GM23338 (cell line): ENCODE results near the gene ZBTB49. TPM values are rescaled to one million over a fixed set of nuclear protein-coding genes. Genes with fewer than 3 reads are reported as not detected.

ENCODE experiments used
- ATAC-seq: fragments of 200-7000 bp; cut with Tn5 transposase; 3 replicates; pipeline ENCODE4 v1.9.1; 2020
- DNase-seq: peaks from one replicate; pipeline ENCODE4 v3.0.0-alpha.2; 2015; ENCODE audit warnings: low spot score
- H2AFZ ChIP-seq: fragments of 200-600 bp; sonication (generic); 2 replicates; pipeline ENCODE4 v1.8.0; 2016; ENCODE audit warnings: antibody characterized with exemption, mild to moderate bottlenecking, moderate library complexity
- H3F3A ChIP-seq: fragments of 200-600 bp; sonication (generic); replicated peaks from 2 replicates; pipeline ENCODE4 v1.8.0; 2017; ENCODE audit warnings: antibody characterized with exemption, mixed run types, low read depth
- H3K27ac ChIP-seq: fragments of 200-600 bp; sonication (generic); 2 replicates; pipeline ENCODE4 v1.6.1; 2016; ENCODE audit warnings: low read depth
- H3K27me3 ChIP-seq: fragments of 200-600 bp; sonication (generic); 2 replicates; pipeline ENCODE4 v1.8.0; 2016; ENCODE audit warnings: mild to moderate bottlenecking, mixed run types, moderate library complexity; ENCODE audit not compliant: insufficient read depth
- H3K36me3 ChIP-seq: fragments of 200-600 bp; sonication (generic); 2 replicates; pipeline ENCODE4 v1.8.0; 2016; ENCODE audit warnings: mild to moderate bottlenecking; ENCODE audit not compliant: insufficient read depth
- H3K4me1 ChIP-seq: fragments of 200-600 bp; sonication (generic); 2 replicates; pipeline ENCODE4 v1.8.0; 2016; ENCODE audit warnings: mild to moderate bottlenecking, moderate library complexity; ENCODE audit not compliant: insufficient read depth
- H3K4me2 ChIP-seq: fragments of 200-600 bp; sonication (generic); 2 replicates; pipeline ENCODE4 v1.7.1; 2017; ENCODE audit warnings: mixed run types
- H3K4me3 ChIP-seq: fragments of 200-600 bp; sonication (generic); 2 replicates; pipeline ENCODE4 v1.6.1; 2016; ENCODE audit warnings: mixed run types
- H3K79me2 ChIP-seq: fragments of 200-600 bp; sonication (generic); replicated peaks from 2 replicates; pipeline ENCODE4 v1.8.0; 2017; ENCODE audit warnings: mild to moderate bottlenecking; ENCODE audit not compliant: insufficient read depth
- H3K9me2 ChIP-seq: fragments of 200-600 bp; sonication (generic); 2 replicates; pipeline ENCODE4 v1.8.0; 2017; ENCODE audit not compliant: insufficient read depth
- H4K20me1 ChIP-seq: fragments of 200-600 bp; sonication (generic); replicated peaks from 2 replicates; pipeline ENCODE4 v1.8.0; 2017; ENCODE audit warnings: mild to moderate bottlenecking; ENCODE audit not compliant: insufficient read depth
- H3K27ac Mint-ChIP-seq: 2 replicates; pipeline ENCODE4 v1.8.0; 2020; ENCODE audit warnings: inconsistent platforms, mild to moderate bottlenecking, moderate library complexity, mixed read lengths
- H3K27me3 Mint-ChIP-seq: 3 replicates; pipeline ENCODE4 v1.8.0; 2022; ENCODE audit warnings: low read depth, mild to moderate bottlenecking, moderate library complexity, mixed read lengths, inconsistent platforms; ENCODE audit not compliant: insufficient read depth, poor library complexity
- H3K36me3 Mint-ChIP-seq: 3 replicates; pipeline ENCODE4 v1.8.0; 2021; ENCODE audit warnings: low read depth, mild to moderate bottlenecking, inconsistent platforms, moderate library complexity, mixed read lengths
- H3K4me1 Mint-ChIP-seq: 3 replicates; pipeline ENCODE4 v1.8.0; 2020; ENCODE audit warnings: mild to moderate bottlenecking, inconsistent platforms, mixed read lengths
- H3K4me3 Mint-ChIP-seq: 3 replicates; pipeline ENCODE4 v1.8.0; 2021; ENCODE audit warnings: moderate library complexity, mild to moderate bottlenecking, inconsistent platforms, mixed read lengths
- H3K9me3 Mint-ChIP-seq: 3 replicates; pipeline ENCODE4 v1.8.0; 2020; ENCODE audit warnings: moderate library complexity, mild to moderate bottlenecking, inconsistent platforms, mixed read lengths
- CREB1 ChIP-seq: fragments of 250-450 bp; sonication (Bioruptor Pico); IDR thresholded peaks from 2 replicates; pipeline ENCODE4 v1.5.0; 2020; ENCODE audit warnings: low read depth, mild to moderate bottlenecking, moderate library complexity
- CTCF ChIP-seq, 2 experiments: fragments of 200-600 bp in 1 of 2; sonication (generic) in 1 of 2; conservative IDR thresholded peaks; 2 replicates each; pipeline versions ENCODE4 v1.5.1 to v1.6.1; 2016 to 2017; ENCODE audit warnings: antibody characterized with exemption in 2 of 2, low read depth in 2 of 2, mild to moderate bottlenecking in 2 of 2, moderate library complexity in 1 of 2
- ETS1 ChIP-seq: IDR thresholded peaks from 2 replicates; pipeline ENCODE4 v1.6.1; 2016; ENCODE audit warnings: antibody characterized with exemption
- EZH2 ChIP-seq: fragments of 200-600 bp; sonication (generic); IDR thresholded peaks from one replicate; pipeline ENCODE4 v1.8.0; 2017; ENCODE audit warnings: antibody characterized with exemption, mild to moderate bottlenecking, low read depth; ENCODE audit not compliant: unreplicated experiment
- EZH2phosphoT487 ChIP-seq: fragments of 200-600 bp; sonication (generic); IDR thresholded peaks from one replicate; pipeline ENCODE4 v1.8.1; 2018; ENCODE audit warnings: antibody characterized with exemption; ENCODE audit not compliant: unreplicated experiment
- JUNB ChIP-seq: IDR thresholded peaks from one replicate; pipeline ENCODE4 v1.6.1; 2016; ENCODE audit warnings: antibody characterized with exemption; ENCODE audit not compliant: unreplicated experiment
- NANOG ChIP-seq: IDR thresholded peaks from 2 replicates; pipeline ENCODE4 v1.6.1; 2016; ENCODE audit warnings: antibody characterized with exemption, borderline replicate concordance
- POLR2AphosphoS5 ChIP-seq: IDR thresholded peaks from 2 replicates; pipeline ENCODE4 v1.6.1; 2016; ENCODE audit warnings: antibody characterized with exemption, low read depth
- REST ChIP-seq: IDR thresholded peaks from one replicate; pipeline ENCODE4 v1.6.1; 2018; ENCODE audit warnings: antibody characterized with exemption; ENCODE audit not compliant: unreplicated experiment
- STAT1 ChIP-seq: IDR thresholded peaks from one replicate; pipeline ENCODE4 v1.6.1; 2016; ENCODE audit warnings: antibody characterized with exemption; ENCODE audit not compliant: unreplicated experiment
- ZNF114 ChIP-seq: fragments of 250-450 bp; sonication (Bioruptor Pico); IDR thresholded peaks from 2 replicates; pipeline ENCODE4 v1.5.0; 2020; ENCODE audit warnings: mild to moderate bottlenecking, moderate library complexity
- ZNF331 ChIP-seq: fragments of 250-450 bp; sonication (Bioruptor Pico); IDR thresholded peaks from 2 replicates; pipeline ENCODE4 v1.5.0; 2020; ENCODE audit warnings: low read depth, mild to moderate bottlenecking, moderate library complexity
- ZNF462 ChIP-seq: fragments of 250-450 bp; sonication (Bioruptor Pico); IDR thresholded peaks from 2 replicates; pipeline ENCODE4 v1.5.0; 2020; ENCODE audit warnings: mild to moderate bottlenecking, moderate library complexity
- polyA plus RNA-seq: library from polyadenylated mRNA; unstranded; fragments of >200 nt; fragmentation: Nextera tagmentation; extraction: Ambion mirVana; gene quantifications from 2 replicates; pipeline ENCODE4 v1.2.1, GENCODE V29; 2016
- total RNA-seq: library from RNA; depleted of rRNA; stranded (reverse); fragments of >200 nt; shearing (Covaris generic); gene quantifications from 2 replicates; pipeline ENCODE4 v1.2.3, GENCODE V29; 2014

The ZBTB49 gene
- total and polyA plus RNA-seq, 2 experiments from 2014 or later: 4.1 to 6.0 TPM

GRCh38 chr4:4320528-4320927, 30.5 kb downstream of the ZBTB49 start:
- no peak overlapping the region for H3K27ac Mint-ChIP-seq
- DNase-seq: no peak

More at GRCh38 chr4:4320528-4320927, 30.5 kb downstream of the ZBTB49 start:
- no peaks in the 10 kb centered on the region for H3K36me3 ChIP-seq
- no peak overlapping the region for H3K4me3 ChIP-seq
- H3K27me3 Mint-ChIP-seq: peaks cover 2% of the 10 kb centered on the region
- H2AFZ ChIP-seq: no peak overlapping the region
- H3K79me2 ChIP-seq: no peaks in the 10 kb centered on the region
- peaks cover 19% of the 10 kb centered on the region for H3K4me1 Mint-ChIP-seq
- H3K27me3 ChIP-seq: no peaks in the 10 kb centered on the region
- H3K9me2 ChIP-seq: no peaks in the 10 kb centered on the region
- H3K4me3 Mint-ChIP-seq: no peak overlapping the region
- no peak overlapping the region for H3K27ac ChIP-seq
- H3K4me2 ChIP-seq: no peak overlapping the region
- H3K4me1 ChIP-seq: no peaks in the 10 kb centered on the region
- H3F3A ChIP-seq: no peaks in the 10 kb centered on the region
- peaks cover 20% of the 10 kb centered on the region for H3K36me3 Mint-ChIP-seq
- TF ChIP-seq ZNF114 (CRISPR knock-in tag) (no peak), EZH2phosphoT487 (no peak), EZH2 (no peak), ZNF331 (CRISPR knock-in tag) (no peak), REST (no peak), CREB1 (CRISPR knock-in tag) (no peak), STAT1 (no peak), JUNB (no peak), ETS1 (no peak), POLR2AphosphoS5 (no peak), CTCF (conservative IDR thresholded peaks at IDR 0.05; ENCODE audit: low read depth in 2 of 2) (no peak), ZNF462 (no peak), NANOG (no peak)
- no peaks in the 10 kb centered on the region for H3K9me3 Mint-ChIP-seq
- H4K20me1 ChIP-seq: no peaks in the 10 kb centered on the region; the same call in 1 of the 2 replicates
- ATAC-seq: no peak
